ENCODE data around the gene CNPY1. TPM values are rescaled to one million over a fixed set of nuclear protein-coding genes. Genes with fewer than 3 reads are reported as not detected.

The CNPY1 gene
- total RNA-seq, 2 experiments from 2014 or later, result not detected

GRCh38 chr7:155505422-155505793 lies 41.0 kb downstream of the CNPY1 start:
- Mint-ChIP-seq H3K9me3 (no peaks in the 10 kb centered on the region), H3K27me3 (peaks cover 83% of the 10 kb centered on the region), H3K4me1 (peaks cover 13% of the 10 kb centered on the region), H3K36me3 (ENCODE audit: low read depth) (peaks cover 7% of the 10 kb centered on the region), H3K27ac (no peak overlapping the region), H3K4me3 (no peak overlapping the region)
- CTCF ChIA-PET, result no interaction called here
- no peak for DNase-seq
- POLR2A ChIA-PET, result no interaction called here

GRCh38 chr7:155497149-155497901 lies 49.0 kb downstream of the CNPY1 start:
- CTCF ChIA-PET, result no interaction called here
- H3K27ac Mint-ChIP-seq, result no peak overlapping the region
- H3K9me3 Mint-ChIP-seq, result no peaks in the 10 kb centered on the region
- no peaks in the 10 kb centered on the region for H3K36me3 Mint-ChIP-seq (ENCODE audit: low read depth)
- H3K4me3 Mint-ChIP-seq, result no peak overlapping the region
- POLR2A ChIA-PET, result no interaction called here
- DNase-seq, result no peak
- H3K27me3 Mint-ChIP-seq, result peaks cover 43% of the 10 kb centered on the region
- H3K4me1 Mint-ChIP-seq, result no peaks in the 10 kb centered on the region

GRCh38 chr7:155496267-155497005 lies 49.9 kb downstream of the CNPY1 start:
- peaks cover 47% of the 10 kb centered on the region for H3K27me3 Mint-ChIP-seq
- no peak overlapping the region for H3K4me3 Mint-ChIP-seq
- POLR2A ChIA-PET, result no interaction called here
- DNase-seq, result no peak
- H3K36me3 Mint-ChIP-seq (ENCODE audit: low read depth), result no peaks in the 10 kb centered on the region
- CTCF ChIA-PET, result no interaction called here
- H3K9me3 Mint-ChIP-seq, result no peaks in the 10 kb centered on the region
- peaks cover 8% of the 10 kb centered on the region for H3K4me1 Mint-ChIP-seq
- no peak overlapping the region for H3K27ac Mint-ChIP-seq

- Mint-ChIP-seq H3K4me3 (no peak overlapping the region), H3K27me3 (peaks cover 44% of the 10 kb centered on the region), H3K9me3 (no peaks in the 10 kb centered on the region), H3K36me3 (ENCODE audit: low read depth) (no peaks in the 10 kb centered on the region), H3K4me1 (peaks cover 16% of the 10 kb centered on the region), H3K27ac (no peak overlapping the region)
- ChIA-PET POLR2A (no interaction called here), CTCF (no interaction called here)
- DNase-seq, result no peak
These were observed 50.7 kb downstream of the CNPY1 start for GRCh38 chr7:155495440-155496248.

GRCh38 chr7:155494551-155494950 lies 51.8 kb downstream of the CNPY1 start:
- no peaks in the 10 kb centered on the region for H3K9me3 Mint-ChIP-seq
- H3K27ac Mint-ChIP-seq, result no peak overlapping the region
- ChIA-PET CTCF (no interaction called here), POLR2A (no interaction called here)
- no peak overlapping the region for H3K4me3 Mint-ChIP-seq
- no peaks in the 10 kb centered on the region for H3K36me3 Mint-ChIP-seq (ENCODE audit: low read depth)
- H3K27me3 Mint-ChIP-seq, result peaks cover 38% of the 10 kb centered on the region
- H3K4me1 Mint-ChIP-seq, result peaks cover 21% of the 10 kb centered on the region
- no peak for DNase-seq

GRCh38 chr7:155493744-155494538 lies 52.4 kb downstream of the CNPY1 start:
- CTCF ChIA-PET, result no interaction called here
- H3K4me1 Mint-ChIP-seq, result peaks cover 22% of the 10 kb centered on the region
- DNase-seq, result no peak
- H3K27me3 Mint-ChIP-seq, result peaks cover 32% of the 10 kb centered on the region
- no peak overlapping the region for H3K4me3 Mint-ChIP-seq
- H3K27ac Mint-ChIP-seq, result no peak overlapping the region
- POLR2A ChIA-PET, result no interaction called here
- H3K9me3 Mint-ChIP-seq, result no peaks in the 10 kb centered on the region
- no peaks in the 10 kb centered on the region for H3K36me3 Mint-ChIP-seq (ENCODE audit: low read depth)

GRCh38 chr7:155491812-155492211 lies 54.5 kb downstream of the CNPY1 start:
- H3K27ac Mint-ChIP-seq, result no peak overlapping the region
- no peaks in the 10 kb centered on the region for H3K36me3 Mint-ChIP-seq (ENCODE audit: low read depth)
- DNase-seq, result no peak
- H3K27me3 Mint-ChIP-seq, result peaks cover 23% of the 10 kb centered on the region
- ChIA-PET CTCF (no interaction called here), POLR2A (no interaction called here)
- no peak overlapping the region for H3K4me3 Mint-ChIP-seq
- H3K9me3 Mint-ChIP-seq, result no peaks in the 10 kb centered on the region
- H3K4me1 Mint-ChIP-seq, result peaks cover 25% of the 10 kb centered on the region

GRCh38 chr7:155490697-155491628 lies 55.4 kb downstream of the CNPY1 start:
- Mint-ChIP-seq H3K4me3 (peak overlapping the region; percentile 68), H3K36me3 (ENCODE audit: low read depth) (no peaks in the 10 kb centered on the region), H3K9me3 (no peaks in the 10 kb centered on the region), H3K27me3 (peaks cover 23% of the 10 kb centered on the region), H3K4me1 (peaks cover 25% of the 10 kb centered on the region), H3K27ac (peak overlapping the region; percentile 70)
- peak; percentile 63 for DNase-seq
- POLR2A ChIA-PET, result no interaction called here
- CTCF ChIA-PET, result interaction anchor here (0.7 kb wide), 2 partner anchors 8 to 13 kb away, joined by 3 read pairs; no protein-coding TSS in a partner anchor

GRCh38 chr7:155489862-155490696 lies 56.3 kb downstream of the CNPY1 start:
- Mint-ChIP-seq H3K27ac (peak overlapping the region; percentile 70), H3K4me1 (peaks cover 25% of the 10 kb centered on the region), H3K36me3 (ENCODE audit: low read depth) (no peaks in the 10 kb centered on the region), H3K27me3 (peaks cover 23% of the 10 kb centered on the region), H3K4me3 (peak overlapping the region; percentile 68), H3K9me3 (no peaks in the 10 kb centered on the region)
- CTCF ChIA-PET, result interaction anchor here (0.7 kb wide), 1 partner anchor 7 kb away, joined by 3 read pairs; no protein-coding TSS in a partner anchor
- POLR2A ChIA-PET, result no interaction called here
- no peak for DNase-seq

GRCh38 chr7:155489158-155489840 lies 57.1 kb downstream of the CNPY1 start:
- no peaks in the 10 kb centered on the region for H3K9me3 Mint-ChIP-seq
- H3K27ac Mint-ChIP-seq, result no peak overlapping the region
- ChIA-PET POLR2A (no interaction called here), CTCF (no interaction called here)
- DNase-seq, result no peak
- no peaks in the 10 kb centered on the region for H3K36me3 Mint-ChIP-seq (ENCODE audit: low read depth)
- no peak overlapping the region for H3K4me3 Mint-ChIP-seq
- peaks cover 25% of the 10 kb centered on the region for H3K4me1 Mint-ChIP-seq
- peaks cover 24% of the 10 kb centered on the region for H3K27me3 Mint-ChIP-seq

GRCh38 chr7:155488483-155489127 lies 57.8 kb downstream of the CNPY1 start:
- H3K36me3 Mint-ChIP-seq (ENCODE audit: low read depth), result no peaks in the 10 kb centered on the region
- H3K4me1 Mint-ChIP-seq, result peaks cover 25% of the 10 kb centered on the region
- no peak overlapping the region for H3K4me3 Mint-ChIP-seq
- CTCF ChIA-PET, result no interaction called here
- no peaks in the 10 kb centered on the region for H3K9me3 Mint-ChIP-seq
- POLR2A ChIA-PET, result no interaction called here
- H3K27me3 Mint-ChIP-seq, result peaks cover 28% of the 10 kb centered on the region
- DNase-seq, result no peak
- no peak overlapping the region for H3K27ac Mint-ChIP-seq

All from activated CD4-positive, alpha-beta memory T cell treated with anti-CD3 and anti-CD28 coated beads, Interleukin-2, amount 10 ng/mL, durations not matched to agents 7 days and 5 days (primary cell).